A549 (cell line): ENCODE data around the gene MS4A6E. TPM values are rescaled to one million over a fixed set of nuclear protein-coding genes. Genes with fewer than 3 reads are reported as not detected.

Experiments used
- ATAC-seq, 2 experiments: fragments of 200-7000 bp in 1 of 2; fragments of >200 bp in 1 of 2; cut with Nextera tagmentation in 1 of 2; cut with Tn5 transposase in 1 of 2; 3 replicates each; pipeline versions ENCODE4 v1.8.0 to v1.9.1; 2018 to 2020; ENCODE audit warnings: mild to moderate bottlenecking in 1 of 2, moderate library complexity in 1 of 2
- CTCF ChIA-PET: fragments of 300-600 bp; sonication (Branson Sonifier 250); formaldehyde crosslinking; extraction: SDS; loops from one replicate; lab custom pipeline; 2021; ENCODE audit warnings: antibody characterized with exemption, inconsistent platforms; lab: Yijun Ruan, JAX
- POLR2A ChIA-PET: fragments of 350-600 bp; formaldehyde crosslinking; extraction: SDS; loops from one replicate; lab custom pipeline; 2021; ENCODE audit warnings: antibody characterized with exemption, inconsistent platforms; lab: Yijun Ruan, JAX
- DNase-seq, 2 experiments: peaks; one replicate each; pipeline versions ENCODE4 v3.0.0 to v3.0.0-alpha.2; 2011 to 2016; ENCODE audit warnings: low read depth in 1 of 2, low spot score in 1 of 2
- FAIRE-seq: peaks from 2 replicates; lab custom pipeline; 2011; peaks lifted over from hg19 to GRCh38; lab: Jason Lieb, UNC
- H3K27ac ChIP-seq, 2 experiments: fragments of >200 bp; sonication (Bioruptor Twin); formaldehyde crosslinking; 3 replicates each; pipeline ENCODE4 v1.5.1; 2016 to 2017
- H3K4me1 ChIP-seq: fragments of >200 bp; sonication (Bioruptor Twin); formaldehyde crosslinking; 3 replicates; pipeline ENCODE4 v1.6.1; 2016
- H3K4me2 ChIP-seq: fragments of >200 bp; sonication (Bioruptor Twin); formaldehyde crosslinking; 3 replicates; pipeline ENCODE4 v1.6.1; 2016
- H3K4me3 ChIP-seq: fragments of >200 bp; sonication (Bioruptor Twin); formaldehyde crosslinking; 3 replicates; pipeline ENCODE4 v1.5.1; 2016
- H3K9me3 ChIP-seq: fragments of >200 bp; sonication (Bioruptor Twin); formaldehyde crosslinking; 3 replicates; pipeline ENCODE4 v1.6.1; 2016
- CHD2 ChIP-seq: fragments of 150-350 bp; IDR thresholded peaks from 2 replicates; pipeline ENCODE4 v1.6.1; 2014; ENCODE audit warnings: low read length; ENCODE audit not compliant: partially characterized antibody
- ELK1 ChIP-seq: fragments of 150-350 bp; IDR thresholded peaks from 2 replicates; pipeline ENCODE4 v1.6.1; 2014; ENCODE audit warnings: low read depth, mild to moderate bottlenecking, low read length
- ESRRA ChIP-seq: fragments of 150-350 bp; IDR thresholded peaks from 2 replicates; pipeline ENCODE4 v1.6.1; 2014; ENCODE audit warnings: mild to moderate bottlenecking, low read length, borderline replicate concordance
- HOXB5 ChIP-seq: fragments of 250-450 bp; sonication (Bioruptor Pico); IDR thresholded peaks from 2 replicates; pipeline ENCODE4 v1.5.0; 2020; ENCODE audit warnings: mild to moderate bottlenecking, moderate library complexity
- JUN ChIP-seq, 2 experiments: fragments of >200 bp; sonication (Bioruptor Twin); formaldehyde crosslinking; IDR thresholded peaks; 2 replicates in 1 of 2; 3 replicates in 1 of 2; pipeline ENCODE4 v1.6.1; 2016 to 2017
- KDM5A ChIP-seq: fragments of 200-600 bp; sonication (generic); IDR thresholded peaks from 2 replicates; pipeline ENCODE4 v1.6.1; 2016; ENCODE audit warnings: antibody characterized with exemption, mild to moderate bottlenecking
- MAZ ChIP-seq: fragments of 150-350 bp; IDR thresholded peaks from 2 replicates; pipeline ENCODE4 v1.6.1; 2014; ENCODE audit warnings: antibody characterized with exemption, low read depth, low read length, borderline replicate concordance
- MYC ChIP-seq: IDR thresholded peaks from 2 replicates; pipeline ENCODE4 v1.6.1; 2012; ENCODE audit warnings: mild to moderate bottlenecking, inconsistent platforms, low read length, improper control_type of control experiment, borderline replicate concordance
- RARB ChIP-seq: fragments of 250-450 bp; sonication (Bioruptor Pico); IDR thresholded peaks from 2 replicates; pipeline ENCODE4 v1.8.0; 2021; ENCODE audit warnings: mild to moderate bottlenecking, moderate library complexity
- RFX5 ChIP-seq: fragments of 450-650 bp; IDR thresholded peaks from 2 replicates; pipeline ENCODE4 v1.7.1; 2014; ENCODE audit warnings: antibody characterized with exemption, mild to moderate bottlenecking, moderate library complexity
- RNF2 ChIP-seq: fragments of 200-600 bp; sonication (generic); IDR thresholded peaks from 2 replicates; pipeline ENCODE4 v1.6.1; 2016; ENCODE audit warnings: low read depth, mild to moderate bottlenecking, antibody characterized with exemption, moderate library complexity, borderline replicate concordance
- TFCP2L1 ChIP-seq: fragments of 250-450 bp; sonication (Bioruptor Pico); IDR thresholded peaks from 2 replicates; pipeline ENCODE4 v1.5.0; 2021; ENCODE audit warnings: mild to moderate bottlenecking
- ZFP36 ChIP-seq: fragments of 450-650 bp; IDR thresholded peaks from 2 replicates; pipeline ENCODE4 v1.6.1; 2014; ENCODE audit warnings: borderline replicate concordance; ENCODE audit not compliant: partially characterized antibody
- ZNF302 ChIP-seq: fragments of 250-450 bp; sonication (Bioruptor Pico); IDR thresholded peaks from 2 replicates; pipeline ENCODE4 v1.9.0; 2021; ENCODE audit warnings: inconsistent platforms, mild to moderate bottlenecking, moderate library complexity
- WGBS: methylation state at CpG from one replicate; pipeline ENCODE4 v1.1.6; 2017; ENCODE audit errors: missing lambda C conversion rate; 5-methylcytosine and 5-hydroxymethylcytosine counted together
- polyA plus RNA-seq, 4 experiments: library from polyadenylated mRNA; depleted of rRNA in 3 of 4; stranded (reverse); fragments of >200 nt; fragmentation: RNase III in 1 of 4; extraction: RNeasy Plus Mini Kit Qiagen cat#74134 plus additional on column Dnase treatment in 1 of 4; gene quantifications; 2 replicates in 3 of 4; 3 replicates in 1 of 4; pipeline ENCODE4 v1.2.3, GENCODE V29; 2011 to 2017
- TF ChIP-seq, protein P1 (sequence below): IDR thresholded peaks from 2 replicates; pipeline ENCODE4 v1.6.1; 2012; ENCODE audit warnings: low read depth, borderline replicate concordance

MS4A6E gene
- polyA plus RNA-seq, 2 of the 4 experiments (the other 2 are of a cell fraction): not detected

GRCh38 chr11:60347084-60347797 lies 20.2 kb downstream of the MS4A6E start:
- Histone ChIP-seq H3K4me3 (no peak overlapping the region), H3K9me3 (no peaks in the 10 kb centered on the region), H3K4me1 (no peaks in the 10 kb centered on the region), H3K27ac (no peak overlapping the region), H3K4me2 (no peak overlapping the region)
- DNase-seq: no peak
- FAIRE-seq: no peak
- no peak for ATAC-seq
- CTCF ChIA-PET: interaction anchor here (3.0 kb wide), 1 partner anchor 16 kb away, joined by 14 read pairs; no protein-coding TSS in a partner anchor
- TF ChIP-seq KDM5A: no peak
- POLR2A ChIA-PET: no interaction called here
- WGBS: 6% methylated on average over 2 of the region's 2 CpGs

GRCh38 chr11:60348116-60348515 lies 21.1 kb downstream of the MS4A6E start:
- CTCF ChIA-PET: interaction anchor here (1.4 to 3.0 kb wide), 2 partner anchors 15 kb away, joined by 3 to 14 read pairs; no protein-coding TSS in a partner anchor
- Histone ChIP-seq H3K9me3 (no peaks in the 10 kb centered on the region), H3K4me1 (no peaks in the 10 kb centered on the region), H3K4me3 (no peak overlapping the region), H3K27ac (no peak overlapping the region), H3K4me2 (no peak overlapping the region)
- no peak for DNase-seq
- WGBS: 0% methylated on average over 2 of the region's 2 CpGs
- POLR2A ChIA-PET: no interaction called here
- TF ChIP-seq RNF2 (no peak), ZFP36 (no peak)
- FAIRE-seq: no peak
- no peak for ATAC-seq

DNA sequence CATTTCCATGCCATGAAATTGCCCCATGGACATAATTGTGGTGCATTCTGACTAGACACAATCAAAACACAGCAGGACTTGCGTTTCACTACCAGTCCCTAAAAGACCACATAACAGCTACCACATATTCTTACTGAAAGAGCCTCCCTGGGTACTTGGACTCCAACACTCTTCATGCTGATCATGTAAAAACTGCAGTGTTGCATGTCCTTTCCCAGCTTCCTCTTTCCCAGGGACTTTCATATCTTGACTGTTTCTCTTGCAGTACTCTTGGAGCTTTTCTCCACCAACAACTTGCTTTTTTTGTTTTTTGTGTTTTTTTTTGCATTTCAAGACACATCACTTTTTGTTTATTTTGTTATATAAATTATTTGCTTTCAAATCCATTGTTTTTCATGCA lies 22.9 kb downstream of the MS4A6E start:
- TF ChIP-seq ZFP36 (no peak), HOXB5 (CRISPR knock-in tag) (no peak), RNF2 (no peak), TFCP2L1 (CRISPR knock-in tag) (no peak), MAZ (no peak), JUN (IDR thresholded peaks at IDR 0.05) (no peak), ELK1 (no peak), RARB (CRISPR knock-in tag) (no peak), RFX5 (no peak), ESRRA (no peak), ZNF302 (CRISPR knock-in tag) (no peak)
- TF ChIP-seq, protein P1, sequence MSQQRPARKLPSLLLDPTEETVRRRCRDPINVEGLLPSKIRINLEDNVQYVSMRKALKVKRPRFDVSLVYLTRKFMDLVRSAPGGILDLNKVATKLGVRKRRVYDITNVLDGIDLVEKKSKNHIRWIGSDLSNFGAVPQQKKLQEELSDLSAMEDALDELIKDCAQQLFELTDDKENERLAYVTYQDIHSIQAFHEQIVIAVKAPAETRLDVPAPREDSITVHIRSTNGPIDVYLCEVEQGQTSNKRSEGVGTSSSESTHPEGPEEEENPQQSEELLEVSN: no peak
- Histone ChIP-seq H3K4me2 (no peak overlapping the region), H3K27ac (no peak overlapping the region), H3K9me3 (no peaks in the 10 kb centered on the region), H3K4me3 (no peak overlapping the region), H3K4me1 (no peaks in the 10 kb centered on the region)
- ChIA-PET CTCF (interaction anchor here (0.9 to 3.0 kb wide), 2 partner anchors 14 to 84 kb away, joined by 3 to 14 read pairs; no protein-coding TSS in a partner anchor), POLR2A (no interaction called here)
- ATAC-seq (no peak), DNase-seq (no peak), FAIRE-seq (no peak)
- 0% methylated on average over 1 of the region's 1 CpG for WGBS

- ChIA-PET POLR2A (no interaction called here), CTCF (no interaction called here)
- Histone ChIP-seq H3K4me2 (no peak overlapping the region), H3K9me3 (no peaks in the 10 kb centered on the region), H3K4me1 (no peaks in the 10 kb centered on the region), H3K4me3 (no peak overlapping the region), H3K27ac (no peak overlapping the region)
- FAIRE-seq: no peak
- WGBS: 1% methylated on average over 2 of the region's 2 CpGs
- no peak for ATAC-seq
- no peak for DNase-seq
- no peak for TF ChIP-seq ELK1
- no peak for TF ChIP-seq MYC
- no peak for TF ChIP-seq KDM5A
- TF ChIP-seq CHD2: no peak
These were observed 30.7 kb downstream of the MS4A6E start for GRCh38 chr11:60357771-60358170.
